Measurements from ENCODE around the gene S1PR2.

DNA sequence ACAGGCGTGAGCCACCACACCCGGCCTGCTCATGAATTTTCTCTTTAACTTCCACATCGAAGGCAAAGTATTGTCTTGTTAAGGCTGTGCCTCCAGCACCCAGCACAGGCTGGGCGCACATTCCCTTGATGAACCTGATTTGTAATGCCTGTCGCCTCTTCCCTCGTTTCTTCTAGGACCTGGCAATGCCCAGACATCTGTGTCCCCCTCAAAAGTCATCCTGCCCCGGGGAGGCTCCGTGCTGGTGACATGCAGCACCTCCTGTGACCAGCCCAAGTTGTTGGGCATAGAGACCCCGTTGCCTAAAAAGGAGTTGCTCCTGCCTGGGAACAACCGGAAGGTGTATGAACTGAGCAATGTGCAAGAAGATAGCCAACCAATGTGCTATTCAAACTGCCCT is 43.5 kb upstream of the S1PR2 start:
- TF ChIP-seq, protein P1, sequence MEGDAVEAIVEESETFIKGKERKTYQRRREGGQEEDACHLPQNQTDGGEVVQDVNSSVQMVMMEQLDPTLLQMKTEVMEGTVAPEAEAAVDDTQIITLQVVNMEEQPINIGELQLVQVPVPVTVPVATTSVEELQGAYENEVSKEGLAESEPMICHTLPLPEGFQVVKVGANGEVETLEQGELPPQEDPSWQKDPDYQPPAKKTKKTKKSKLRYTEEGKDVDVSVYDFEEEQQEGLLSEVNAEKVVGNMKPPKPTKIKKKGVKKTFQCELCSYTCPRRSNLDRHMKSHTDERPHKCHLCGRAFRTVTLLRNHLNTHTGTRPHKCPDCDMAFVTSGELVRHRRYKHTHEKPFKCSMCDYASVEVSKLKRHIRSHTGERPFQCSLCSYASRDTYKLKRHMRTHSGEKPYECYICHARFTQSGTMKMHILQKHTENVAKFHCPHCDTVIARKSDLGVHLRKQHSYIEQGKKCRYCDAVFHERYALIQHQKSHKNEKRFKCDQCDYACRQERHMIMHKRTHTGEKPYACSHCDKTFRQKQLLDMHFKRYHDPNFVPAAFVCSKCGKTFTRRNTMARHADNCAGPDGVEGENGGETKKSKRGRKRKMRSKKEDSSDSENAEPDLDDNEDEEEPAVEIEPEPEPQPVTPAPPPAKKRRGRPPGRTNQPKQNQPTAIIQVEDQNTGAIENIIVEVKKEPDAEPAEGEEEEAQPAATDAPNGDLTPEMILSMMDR (conservative IDR thresholded peaks at IDR 0.05): no peak
- no peak for TF ChIP-seq EZH2 (IDR thresholded peaks at IDR 0.05; ENCODE audit: low read depth)

Data from PC-9 (cell line).